NB4 (cell line): ENCODE data around the gene PROC.

Experiments used
- DNase-seq: peaks from one replicate; pipeline ENCODE4 v3.0.0; 2010; ENCODE audit warnings: low read depth
- H3K4me3 ChIP-seq: one replicate; pipeline ENCODE4 v1.5.1; 2011; ENCODE audit warnings: mild to moderate bottlenecking, low read depth, low read length, moderate library complexity
- MYC ChIP-seq: IDR thresholded peaks from 2 replicates; pipeline ENCODE4 v1.6.1; 2011; ENCODE audit warnings: low read depth, low read length
- POLR2A ChIP-seq: IDR thresholded peaks from 2 replicates; pipeline ENCODE4 v1.6.1; 2011; ENCODE audit warnings: mild to moderate bottlenecking; ENCODE audit not compliant: insufficient read length; ENCODE audit errors: extremely low read depth
- TF ChIP-seq, protein P1 (sequence below): IDR thresholded peaks from 2 replicates; pipeline ENCODE4 v1.6.1; 2011; ENCODE audit warnings: low read depth, low read length
- TF ChIP-seq, protein P2 (sequence below): IDR thresholded peaks from one replicate; pipeline ENCODE4 v1.5.1; 2012; ENCODE audit warnings: low read depth, low read length

PROC gene

DNA sequence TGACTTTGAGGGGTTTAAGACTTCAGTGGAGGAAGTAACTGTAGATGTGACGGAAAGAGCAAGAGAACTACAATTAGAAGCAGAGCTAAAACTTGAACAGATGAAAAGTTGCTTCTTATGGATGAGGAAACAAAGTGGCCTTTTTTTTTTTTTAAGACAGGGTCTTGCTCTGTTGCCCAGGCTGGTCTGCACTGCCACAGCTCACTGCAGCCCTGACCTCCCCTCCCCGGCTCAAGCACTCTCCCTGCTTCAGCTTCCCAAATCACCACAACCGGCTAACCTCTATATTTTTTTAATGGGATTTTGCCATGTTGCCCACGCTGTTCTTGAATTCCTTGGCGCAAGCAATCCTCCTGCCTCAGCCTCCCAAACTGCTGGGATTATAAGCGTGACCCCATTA, 33.7 kb upstream of the PROC start:
- DNase-seq, result no peak
- no peak overlapping the region for H3K4me3 ChIP-seq
- TF ChIP-seq MYC, result no peak
- TF ChIP-seq POLR2A, result no peak
- TF ChIP-seq, protein P1, sequence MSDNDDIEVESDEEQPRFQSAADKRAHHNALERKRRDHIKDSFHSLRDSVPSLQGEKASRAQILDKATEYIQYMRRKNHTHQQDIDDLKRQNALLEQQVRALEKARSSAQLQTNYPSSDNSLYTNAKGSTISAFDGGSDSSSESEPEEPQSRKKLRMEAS, result no peak
- TF ChIP-seq, protein P2, sequence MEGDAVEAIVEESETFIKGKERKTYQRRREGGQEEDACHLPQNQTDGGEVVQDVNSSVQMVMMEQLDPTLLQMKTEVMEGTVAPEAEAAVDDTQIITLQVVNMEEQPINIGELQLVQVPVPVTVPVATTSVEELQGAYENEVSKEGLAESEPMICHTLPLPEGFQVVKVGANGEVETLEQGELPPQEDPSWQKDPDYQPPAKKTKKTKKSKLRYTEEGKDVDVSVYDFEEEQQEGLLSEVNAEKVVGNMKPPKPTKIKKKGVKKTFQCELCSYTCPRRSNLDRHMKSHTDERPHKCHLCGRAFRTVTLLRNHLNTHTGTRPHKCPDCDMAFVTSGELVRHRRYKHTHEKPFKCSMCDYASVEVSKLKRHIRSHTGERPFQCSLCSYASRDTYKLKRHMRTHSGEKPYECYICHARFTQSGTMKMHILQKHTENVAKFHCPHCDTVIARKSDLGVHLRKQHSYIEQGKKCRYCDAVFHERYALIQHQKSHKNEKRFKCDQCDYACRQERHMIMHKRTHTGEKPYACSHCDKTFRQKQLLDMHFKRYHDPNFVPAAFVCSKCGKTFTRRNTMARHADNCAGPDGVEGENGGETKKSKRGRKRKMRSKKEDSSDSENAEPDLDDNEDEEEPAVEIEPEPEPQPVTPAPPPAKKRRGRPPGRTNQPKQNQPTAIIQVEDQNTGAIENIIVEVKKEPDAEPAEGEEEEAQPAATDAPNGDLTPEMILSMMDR, result no peak

DNA sequence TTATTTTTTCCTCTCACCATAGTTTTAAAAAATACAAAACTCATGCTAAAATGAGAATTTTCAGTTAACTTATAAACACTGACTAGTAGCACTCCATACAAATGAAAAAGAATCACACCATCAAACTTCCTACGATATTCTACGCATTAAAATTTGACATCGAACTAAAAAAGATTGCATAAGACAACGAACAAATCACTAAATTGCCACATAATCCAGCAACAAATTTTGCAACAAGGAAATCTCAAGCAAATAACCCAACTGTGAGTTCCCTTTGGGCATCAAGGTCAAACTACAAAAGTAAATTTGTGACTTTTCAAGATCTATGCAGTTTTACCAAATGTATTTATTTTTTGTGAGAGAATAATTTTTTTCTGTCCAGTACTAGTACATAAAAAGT, 32.0 kb upstream of the PROC start:
- peak; percentile 68 for DNase-seq
- TF ChIP-seq, protein P1, result no peak
- no peak for TF ChIP-seq MYC
- TF ChIP-seq POLR2A, result no peak
- TF ChIP-seq, protein P2, result no peak
- H3K4me3 ChIP-seq, result peak overlapping the region; percentile 92

DNA sequence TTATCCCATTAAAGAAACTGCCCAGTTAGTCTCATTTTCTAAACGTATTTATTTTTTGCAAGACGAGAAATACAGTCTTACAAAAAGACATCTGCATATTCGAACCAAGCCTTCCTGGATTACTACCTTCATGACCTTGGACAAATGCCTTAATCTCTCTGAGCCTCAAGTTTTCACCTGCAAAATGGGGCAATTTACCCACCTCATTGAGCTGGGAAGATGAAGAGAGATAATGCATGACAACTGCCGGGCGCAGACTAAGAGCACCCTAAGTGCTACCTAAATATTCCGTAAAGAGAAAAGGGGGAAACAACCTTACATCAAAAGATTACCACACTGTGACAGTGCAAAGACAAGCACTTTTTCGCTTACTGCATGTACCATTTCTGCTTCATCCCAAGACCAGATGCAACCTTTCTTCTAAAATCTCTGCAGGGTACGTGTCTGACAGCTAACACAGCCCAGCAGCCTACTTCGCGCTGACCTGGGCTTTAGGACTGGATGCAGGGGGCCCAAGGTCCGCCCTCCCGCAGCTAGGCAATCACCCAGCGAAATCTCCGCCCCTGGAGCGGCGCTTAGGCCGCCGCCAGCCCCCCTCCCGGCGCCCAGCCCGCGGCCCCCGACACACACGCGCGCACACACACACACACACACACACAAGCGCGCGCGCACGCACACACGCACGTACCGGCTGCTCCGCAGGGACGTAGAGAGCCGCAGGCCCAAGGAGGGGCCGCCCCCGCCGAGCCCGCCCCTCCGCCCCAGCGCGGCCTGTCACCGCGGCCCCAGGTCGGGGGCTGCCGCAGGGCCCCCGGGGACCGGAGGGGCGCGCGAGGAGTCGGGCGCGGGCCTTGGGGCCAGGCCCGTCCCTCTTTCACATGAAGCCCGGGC, 31.2 kb upstream of the PROC start:
- peak overlapping the region; percentile 92 for H3K4me3 ChIP-seq
- TF ChIP-seq, protein P2, result no peak
- TF ChIP-seq, protein P1, result no peak
- TF ChIP-seq POLR2A (no peak), MYC (peak; percentile 58; the same call in 1 of the 2 replicates)
- peak; percentile 95 for DNase-seq

DNA sequence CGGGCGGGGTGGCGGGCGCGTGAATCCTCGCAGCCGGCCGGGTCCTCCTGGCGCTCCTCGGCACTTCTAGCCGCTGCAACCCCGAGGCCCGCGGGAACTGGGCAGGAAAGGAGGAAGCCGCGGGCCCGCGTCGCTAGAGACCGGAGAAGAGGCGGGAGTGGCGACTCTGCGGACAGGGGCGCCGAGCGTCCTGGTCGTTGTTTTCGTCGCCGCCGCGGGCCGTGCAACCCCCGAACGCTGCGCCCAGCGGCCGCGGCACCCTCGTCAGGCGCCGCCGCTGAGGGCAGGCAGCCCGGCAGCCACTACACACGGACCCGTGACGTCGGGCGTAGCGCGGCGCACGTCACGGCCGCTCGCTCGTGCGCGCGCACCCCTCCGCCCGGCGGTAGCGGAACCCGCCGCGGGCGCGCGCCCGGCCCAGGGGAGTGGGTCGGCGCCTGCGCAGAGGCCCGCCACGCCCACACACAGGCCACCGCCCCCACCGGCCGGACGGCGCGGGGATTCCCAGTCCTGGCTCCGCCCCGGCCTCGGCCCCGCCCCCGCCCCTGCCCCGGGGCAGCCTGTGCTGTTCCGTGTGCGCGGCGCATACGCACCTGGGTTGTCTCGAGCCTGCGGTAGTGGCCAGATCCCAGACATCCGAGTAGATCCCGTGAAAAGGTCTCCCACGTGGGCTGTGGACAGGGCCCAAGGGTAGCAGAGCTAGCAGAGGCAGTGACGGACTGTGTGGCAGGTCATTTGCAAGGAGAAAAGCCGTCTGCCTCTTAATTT, 30.4 kb upstream of the PROC start, which contains the start of gene MAP3K2:
Gene MAP3K2, minus strand, starts transcription at position 321 of the 768 bp plus-strand sequence. CDS start 44,846 bp downstream, outside the sequence.
- DNase-seq, result peak; percentile 94
- TF ChIP-seq, protein P1, result 0 out of 2 replicates have a peak, but pooled peaks have one; percentile 37
- TF ChIP-seq, protein P2, result no peak
- peak; percentile 89 for TF ChIP-seq POLR2A
- TF ChIP-seq MYC, result no peak; the same call in 1 of the 2 replicates
- H3K4me3 ChIP-seq, result peak within 1 kb of the TSS; percentile 92

DNA sequence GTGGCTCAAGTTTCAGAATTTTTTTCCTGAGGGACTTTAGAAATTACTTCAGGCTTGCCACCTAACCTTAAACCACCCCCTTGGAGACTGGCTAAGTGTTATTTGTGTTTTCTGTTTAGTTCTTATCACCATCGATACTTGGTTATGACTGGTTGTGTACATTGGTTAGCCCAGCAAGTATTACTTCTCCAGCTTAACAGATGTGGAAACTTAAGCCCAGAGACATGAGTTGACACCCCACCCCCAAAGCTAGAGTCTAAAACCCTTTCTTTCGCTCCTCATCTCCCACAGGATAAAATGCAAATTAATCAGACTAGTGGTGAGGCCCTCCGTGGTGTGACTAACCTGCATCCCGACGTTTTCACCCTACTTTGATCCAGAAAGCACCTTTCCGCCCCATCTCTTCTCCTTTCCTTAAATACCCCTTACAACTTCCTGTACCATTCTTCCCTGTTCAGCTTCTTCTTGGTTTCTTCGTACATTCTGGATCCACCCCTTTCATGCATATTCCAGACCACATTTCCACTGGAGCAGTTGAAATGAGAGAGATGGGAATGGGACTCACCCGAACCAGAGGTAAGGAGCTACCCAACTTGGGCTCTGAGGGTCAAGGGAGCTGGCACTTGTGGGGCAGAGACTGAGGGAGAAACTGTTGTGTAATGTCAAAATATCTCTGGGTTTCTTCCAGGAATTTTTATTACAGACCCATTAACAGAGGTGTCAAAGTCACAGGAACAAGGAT, 29.6 kb upstream of the PROC start:
- DNase-seq, result no peak

More for the DNA sequence above, 29.6 kb upstream of the PROC start:
- H3K4me3 ChIP-seq, result peak overlapping the region; percentile 75
- TF ChIP-seq, protein P2, result no peak
- TF ChIP-seq MYC (no peak), POLR2A (no peak)
- TF ChIP-seq, protein P1, result no peak
